Measurements from ENCODE around the gene MED20. TPM values are rescaled to one million over a fixed set of nuclear protein-coding genes. Genes with fewer than 3 reads are reported as not detected.

MED20 gene
- total RNA-seq, 1 experiment from 2014 or later = 42.4 TPM

GRCh38 chr6:41892921-41893564, 27.9 kb downstream of the MED20 start (continued):
- TF ChIP-seq MXD4 (CRISPR knock-in tag; IDR thresholded peaks at IDR 0.05; ENCODE audit: borderline replicate concordance) (no peak), E2F1 (CRISPR knock-in tag; IDR thresholded peaks at IDR 0.05) (no peak), ZNF532 (CRISPR knock-in tag; IDR thresholded peaks at IDR 0.05; ENCODE audit: borderline replicate concordance) (no peak), USF1 (CRISPR knock-in tag; IDR thresholded peaks at IDR 0.05) (no peak), SMAD4 (CRISPR knock-in tag; IDR thresholded peaks at IDR 0.05) (no peak)

GRCh38 chr6:41887331-41887751, 33.6 kb downstream of the MED20 start:
- no peaks in the 10 kb centered on the region for H3K27me3 Mint-ChIP-seq (ENCODE audit: low read depth)
- no peaks in the 10 kb centered on the region for H3K9me3 Mint-ChIP-seq
- ATAC-seq (peak; percentile 64), DNase-seq (ENCODE audit: low spot score) (no peak)
- ChIA-PET CTCF (interaction anchor here (1.0 to 1.5 kb wide), 5 partner anchors 34 to 86 kb away, joined by 3 to 12 read pairs (median 5); partner anchors contain the start of genes BYSL and MED20), POLR2A (interaction anchor here (1.0 kb wide), 1 partner anchor 37 kb away, joined by 7 read pairs; no protein-coding TSS in a partner anchor)
- no peak overlapping the region for H3K4me3 Mint-ChIP-seq
- H3K27ac Mint-ChIP-seq = peak overlapping the region; percentile 62
- H3K4me1 Mint-ChIP-seq = peaks cover 17% of the 10 kb centered on the region
- no peaks in the 10 kb centered on the region for H3K36me3 Mint-ChIP-seq
- TF ChIP-seq NR1H2 (CRISPR knock-in tag; IDR thresholded peaks at IDR 0.05) = no peak
- TF ChIP-seq FOXK1 (CRISPR knock-in tag; IDR thresholded peaks at IDR 0.05) = no peak
- no peak for TF ChIP-seq PRRX2 (CRISPR knock-in tag; IDR thresholded peaks at IDR 0.05)
- no peak for TF ChIP-seq MYBL2 (CRISPR knock-in tag; IDR thresholded peaks at IDR 0.05)
- no peak for TF ChIP-seq ZNF121 (CRISPR knock-in tag; IDR thresholded peaks at IDR 0.05)
- TF ChIP-seq SMAD3 (CRISPR knock-in tag; IDR thresholded peaks at IDR 0.05; ENCODE audit: borderline replicate concordance) = no peak
- TF ChIP-seq NFATC4 (CRISPR knock-in tag; IDR thresholded peaks at IDR 0.05) = no peak
- no peak for TF ChIP-seq IRF2 (CRISPR knock-in tag; IDR thresholded peaks at IDR 0.05; ENCODE audit: borderline replicate concordance, low read depth)
- TF ChIP-seq GABPB1 (CRISPR knock-in tag; IDR thresholded peaks at IDR 0.05) = no peak
- no peak for TF ChIP-seq ZNF532 (CRISPR knock-in tag; IDR thresholded peaks at IDR 0.05; ENCODE audit: borderline replicate concordance)
- no peak for TF ChIP-seq ATF1 (CRISPR knock-in tag; IDR thresholded peaks at IDR 0.05)
- no peak for TF ChIP-seq FOXP4 (CRISPR knock-in tag; IDR thresholded peaks at IDR 0.05)
- TF ChIP-seq OVOL2 (CRISPR knock-in tag; IDR thresholded peaks at IDR 0.05; ENCODE audit: borderline replicate concordance) = no peak
- no peak for TF ChIP-seq ZNF232 (CRISPR knock-in tag; IDR thresholded peaks at IDR 0.05)
- TF ChIP-seq GRHL2 (CRISPR knock-in tag; IDR thresholded peaks at IDR 0.05; ENCODE audit: insufficient replicate concordance, severe bottlenecking) = no peak
- no peak for TF ChIP-seq HMGA2 (CRISPR knock-in tag; IDR thresholded peaks at IDR 0.05)
- TF ChIP-seq ESRRA (CRISPR knock-in tag; IDR thresholded peaks at IDR 0.05; ENCODE audit: borderline replicate concordance) = no peak
- TF ChIP-seq ATF2 (CRISPR knock-in tag; IDR thresholded peaks at IDR 0.05; ENCODE audit: borderline replicate concordance, low read depth) = no peak
